ENCODE results near the gene LGMN. TPM values are rescaled to one million over a fixed set of nuclear protein-coding genes. Genes with fewer than 3 reads are reported as not detected.

LGMN gene
- polyA plus RNA-seq, 1 donor from 2014 or later, result 48.0 TPM

DNA sequence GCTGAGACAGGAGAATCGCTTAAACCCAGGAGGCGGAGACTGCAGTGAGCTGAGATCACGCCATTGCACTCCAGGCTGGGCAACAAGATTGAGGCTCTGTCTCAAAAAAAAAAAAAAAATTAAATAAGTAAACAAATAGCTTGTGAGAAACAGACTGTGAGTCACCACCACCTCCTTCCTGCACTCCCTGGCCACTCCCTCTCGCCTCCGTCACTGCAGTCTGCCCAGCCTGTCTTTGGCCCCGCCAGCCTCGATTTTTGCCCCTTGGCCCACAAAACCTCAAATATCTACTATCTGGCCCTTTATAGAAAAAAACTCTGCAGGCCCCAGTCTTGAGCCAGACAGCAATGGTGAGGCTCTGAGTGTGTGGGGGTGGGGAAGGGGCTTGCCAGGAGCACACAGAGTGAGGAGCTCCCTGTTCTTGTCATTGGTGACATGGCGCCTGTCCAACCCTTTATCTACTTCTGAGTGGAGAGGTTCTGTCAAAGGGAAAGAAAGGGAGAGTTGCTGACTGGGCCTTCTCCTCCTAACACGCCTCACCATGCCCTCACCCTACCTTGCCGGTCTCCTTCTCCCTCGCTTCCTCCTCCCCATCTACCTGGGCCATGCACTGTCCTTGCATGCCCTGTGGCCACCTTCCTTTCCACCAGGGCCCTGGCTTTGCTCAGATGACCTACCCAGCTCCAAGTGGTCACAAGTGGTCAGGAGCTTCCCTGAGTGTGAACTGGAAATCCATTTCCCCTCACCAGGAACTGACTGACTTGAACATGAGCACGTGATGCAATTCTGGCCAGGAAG is 22.1 kb downstream of the LGMN start:
- no peak for TF ChIP-seq EZH2 (IDR thresholded peaks at IDR 0.05; ENCODE audit: borderline replicate concordance, insufficient read depth, low read length, poor library complexity, severe bottlenecking)
- no peak for TF ChIP-seq CTCF (IDR thresholded peaks at IDR 0.05; ENCODE audit: poor library complexity, severe bottlenecking)
- TF ChIP-seq EP300 (conservative IDR thresholded peaks at IDR 0.05; ENCODE audit: poor library complexity, severe bottlenecking), result no peak
- TF ChIP-seq, protein P1, sequence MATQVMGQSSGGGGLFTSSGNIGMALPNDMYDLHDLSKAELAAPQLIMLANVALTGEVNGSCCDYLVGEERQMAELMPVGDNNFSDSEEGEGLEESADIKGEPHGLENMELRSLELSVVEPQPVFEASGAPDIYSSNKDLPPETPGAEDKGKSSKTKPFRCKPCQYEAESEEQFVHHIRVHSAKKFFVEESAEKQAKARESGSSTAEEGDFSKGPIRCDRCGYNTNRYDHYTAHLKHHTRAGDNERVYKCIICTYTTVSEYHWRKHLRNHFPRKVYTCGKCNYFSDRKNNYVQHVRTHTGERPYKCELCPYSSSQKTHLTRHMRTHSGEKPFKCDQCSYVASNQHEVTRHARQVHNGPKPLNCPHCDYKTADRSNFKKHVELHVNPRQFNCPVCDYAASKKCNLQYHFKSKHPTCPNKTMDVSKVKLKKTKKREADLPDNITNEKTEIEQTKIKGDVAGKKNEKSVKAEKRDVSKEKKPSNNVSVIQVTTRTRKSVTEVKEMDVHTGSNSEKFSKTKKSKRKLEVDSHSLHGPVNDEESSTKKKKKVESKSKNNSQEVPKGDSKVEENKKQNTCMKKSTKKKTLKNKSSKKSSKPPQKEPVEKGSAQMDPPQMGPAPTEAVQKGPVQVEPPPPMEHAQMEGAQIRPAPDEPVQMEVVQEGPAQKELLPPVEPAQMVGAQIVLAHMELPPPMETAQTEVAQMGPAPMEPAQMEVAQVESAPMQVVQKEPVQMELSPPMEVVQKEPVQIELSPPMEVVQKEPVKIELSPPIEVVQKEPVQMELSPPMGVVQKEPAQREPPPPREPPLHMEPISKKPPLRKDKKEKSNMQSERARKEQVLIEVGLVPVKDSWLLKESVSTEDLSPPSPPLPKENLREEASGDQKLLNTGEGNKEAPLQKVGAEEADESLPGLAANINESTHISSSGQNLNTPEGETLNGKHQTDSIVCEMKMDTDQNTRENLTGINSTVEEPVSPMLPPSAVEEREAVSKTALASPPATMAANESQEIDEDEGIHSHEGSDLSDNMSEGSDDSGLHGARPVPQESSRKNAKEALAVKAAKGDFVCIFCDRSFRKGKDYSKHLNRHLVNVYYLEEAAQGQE (IDR thresholded peaks at IDR 0.05; ENCODE audit: borderline replicate concordance), result no peak
- TF ChIP-seq POLR2AphosphoS5 (IDR thresholded peaks at IDR 0.05), result no peak
- no peak for TF ChIP-seq SMC3 (conservative IDR thresholded peaks at IDR 0.05; ENCODE audit: poor library complexity)
- Histone ChIP-seq H3K27ac (ENCODE audit: low read length) (no peak overlapping the region), H3K9me3 (ENCODE audit: low read length) (no peaks in the 10 kb centered on the region), H3K27me3 (ENCODE audit: insufficient read depth, low read depth, low read length) (no peaks in the 10 kb centered on the region), H3F3A (ENCODE audit: insufficient read depth, low read length, poor library complexity, severe bottlenecking) (no peaks in the 10 kb centered on the region), H3K79me2 (replicated peaks; ENCODE audit: insufficient read depth, low read length) (no peaks in the 10 kb centered on the region), H3K4me2 (ENCODE audit: low read length) (no peak overlapping the region), H2AFZ (ENCODE audit: low read depth, low read length) (no peak overlapping the region), H3K36me3 (ENCODE audit: insufficient read depth, low read length) (no peaks in the 10 kb centered on the region), H3K9ac (ENCODE audit: low read length) (no peak overlapping the region), H3K4me3 (ENCODE audit: low read length) (no peak overlapping the region), H4K20me1 (ENCODE audit: insufficient read depth) (no peaks in the 10 kb centered on the region), H3K9me2 (ENCODE audit: insufficient read depth, low read length) (no peaks in the 10 kb centered on the region)

DNA sequence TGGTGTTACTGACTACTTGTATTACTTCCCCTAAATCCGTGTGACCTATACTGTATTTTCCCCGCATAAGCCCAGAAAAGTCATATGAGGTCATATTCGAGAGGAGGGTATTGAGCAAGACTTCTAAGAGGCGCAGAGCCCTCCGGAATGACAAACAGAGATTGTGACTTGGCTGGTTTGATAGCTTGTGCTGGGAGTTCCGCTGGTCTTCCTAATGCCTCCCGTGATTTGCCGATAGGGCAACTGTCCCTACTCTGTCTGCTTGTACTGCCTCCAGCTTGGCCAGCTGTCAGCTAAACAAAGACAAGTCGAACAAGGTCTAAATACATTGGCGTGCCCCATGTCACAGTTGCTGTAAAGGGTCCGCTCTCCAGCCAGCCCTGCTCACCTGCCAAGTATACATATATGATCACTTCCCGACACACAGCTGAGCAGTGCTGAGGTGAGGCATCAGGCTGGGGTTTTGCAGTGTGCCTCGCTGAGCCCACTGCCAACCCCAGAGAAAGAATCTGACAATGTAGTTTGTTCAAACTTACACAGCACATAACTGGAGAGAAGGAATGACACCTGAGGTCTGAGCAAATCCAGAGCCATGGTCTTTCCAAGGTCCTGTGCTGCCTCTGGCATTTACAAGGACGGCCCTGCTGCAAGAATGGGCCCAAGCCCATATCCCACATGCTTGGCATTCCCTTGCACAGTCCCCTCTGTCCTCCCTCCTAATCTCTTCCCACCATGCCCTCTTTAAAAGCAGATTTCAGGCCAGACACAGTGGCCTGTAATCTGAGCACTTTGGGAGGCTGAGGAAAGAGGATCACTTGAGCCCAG is 23.7 kb downstream of the LGMN start:
- H2AFZ ChIP-seq (ENCODE audit: low read depth, low read length), result no peak overlapping the region
- no peak overlapping the region for H3K4me3 ChIP-seq (ENCODE audit: low read length)
- TF ChIP-seq POLR2AphosphoS5 (IDR thresholded peaks at IDR 0.05), result no peak
- TF ChIP-seq, protein P1 (IDR thresholded peaks at IDR 0.05; ENCODE audit: borderline replicate concordance), result no peak
- TF ChIP-seq EZH2 (IDR thresholded peaks at IDR 0.05; ENCODE audit: borderline replicate concordance, insufficient read depth, low read length, poor library complexity, severe bottlenecking), result no peak
- TF ChIP-seq RAD21 (conservative IDR thresholded peaks at IDR 0.05), result no peak
- TF ChIP-seq TAF1 (IDR thresholded peaks at IDR 0.05; ENCODE audit: low read depth), result no peak
- no peak for TF ChIP-seq EP300 (conservative IDR thresholded peaks at IDR 0.05; ENCODE audit: poor library complexity, severe bottlenecking)
- no peak overlapping the region for H3K9ac ChIP-seq (ENCODE audit: low read length)
- H3K36me3 ChIP-seq (ENCODE audit: insufficient read depth, low read length), result no peaks in the 10 kb centered on the region
- H3K27me3 ChIP-seq (ENCODE audit: insufficient read depth, low read depth, low read length), result no peaks in the 10 kb centered on the region
- no peaks in the 10 kb centered on the region for H4K20me1 ChIP-seq (ENCODE audit: insufficient read depth)
- H3K9me2 ChIP-seq (ENCODE audit: insufficient read depth, low read length), result no peaks in the 10 kb centered on the region
- no peak overlapping the region for H3K4me2 ChIP-seq (ENCODE audit: low read length)
- H3K9me3 ChIP-seq (ENCODE audit: low read length), result no peaks in the 10 kb centered on the region
- no peak overlapping the region for H3K27ac ChIP-seq (ENCODE audit: low read length)
- no peaks in the 10 kb centered on the region for H3F3A ChIP-seq (ENCODE audit: insufficient read depth, low read length, poor library complexity, severe bottlenecking)
- no peaks in the 10 kb centered on the region for H3K79me2 ChIP-seq (replicated peaks; ENCODE audit: insufficient read depth, low read length)

Data from neural cell (in vitro differentiated cells).